Embryonic facial prominence (tissue), 1 donor: Measurements from ENCODE around the gene VENTX.
"Not testable (repeated sequence)": the region's sequence is repeated elsewhere in the genome, so short reads cannot be mapped to it uniquely, and the experiment has no call there.

ENCODE experiments used
- DNase-seq: peaks from one replicate; pipeline ENCODE4 v3.0.0-alpha.2; 2016; ENCODE audit errors: extremely low spot score

The VENTX gene

GRCh38 chr10:133214468-133215410, 22.9 kb upstream of the VENTX start:
- no peak for DNase-seq

GRCh38 chr10:133215586-133215985, 22.1 kb upstream of the VENTX start:
- no peak for DNase-seq

- DNase-seq, result no peak
Measured at GRCh38 chr10:133216776-133217175, 20.9 kb upstream of the VENTX start.

GRCh38 chr10:133217800-133218589, 19.7 kb upstream of the VENTX start:
- DNase-seq, result no peak

- no peak for DNase-seq
Measured at GRCh38 chr10:133218891-133219290, 18.8 kb upstream of the VENTX start.

- DNase-seq, result no peak
Measured at GRCh38 chr10:133219782-133220181, 17.9 kb upstream of the VENTX start.

GRCh38 chr10:133221331-133221730, 16.3 kb upstream of the VENTX start:
- no peak for DNase-seq

GRCh38 chr10:133221756-133222155, 15.9 kb upstream of the VENTX start:
- DNase-seq, result not testable (repeated sequence)

GRCh38 chr10:133224076-133224475, 13.6 kb upstream of the VENTX start:
- DNase-seq, result no peak

- no peak for DNase-seq
Measured at GRCh38 chr10:133224756-133225372, 12.8 kb upstream of the VENTX start.

GRCh38 chr10:133225707-133226191, 11.9 kb upstream of the VENTX start:
- no peak for DNase-seq

- DNase-seq, result no peak
Measured at GRCh38 chr10:133226251-133226808, 11.3 kb upstream of the VENTX start.

GRCh38 chr10:133227256-133227655, 10.4 kb upstream of the VENTX start:
- no peak for DNase-seq

GRCh38 chr10:133229265-133230043, 8.2 kb upstream of the VENTX start:
- DNase-seq, result no peak

- DNase-seq, result no peak
Measured at GRCh38 chr10:133230044-133230361, 7.7 kb upstream of the VENTX start, which contains the start of gene UTF1. Gene UTF1, plus strand, starts transcription at chr10:133230217. Its CDS starts 72 bp downstream, at chr10:133230289.

GRCh38 chr10:133230387-133231195, 7.1 kb upstream of the VENTX start:
- no peak for DNase-seq

- no peak for DNase-seq
Measured at GRCh38 chr10:133231244-133231945, 6.3 kb upstream of the VENTX start.

GRCh38 chr10:133231946-133232574, 5.6 kb upstream of the VENTX start:
- DNase-seq, result no peak

- not testable (repeated sequence) for DNase-seq
Measured at GRCh38 chr10:133234796-133235195, 2.9 kb upstream of the VENTX start.
